Stimulated activated CD4-positive, alpha-beta T cell treated with anti-CD3 and anti-CD28 coated beads, Interleukin-1b, Interleukin-23, amount 100 ng/mL, for 24 hours (primary cell): ENCODE results near the gene PDGFRB.

Source experiments
- DNase-seq, 4 experiments: peaks; one replicate each; pipeline ENCODE4 v3.0.0-alpha.2; 2020; ENCODE audit warnings: low read depth in 4 of 4, low spot score in 1 of 4

PDGFRB gene

DNA sequence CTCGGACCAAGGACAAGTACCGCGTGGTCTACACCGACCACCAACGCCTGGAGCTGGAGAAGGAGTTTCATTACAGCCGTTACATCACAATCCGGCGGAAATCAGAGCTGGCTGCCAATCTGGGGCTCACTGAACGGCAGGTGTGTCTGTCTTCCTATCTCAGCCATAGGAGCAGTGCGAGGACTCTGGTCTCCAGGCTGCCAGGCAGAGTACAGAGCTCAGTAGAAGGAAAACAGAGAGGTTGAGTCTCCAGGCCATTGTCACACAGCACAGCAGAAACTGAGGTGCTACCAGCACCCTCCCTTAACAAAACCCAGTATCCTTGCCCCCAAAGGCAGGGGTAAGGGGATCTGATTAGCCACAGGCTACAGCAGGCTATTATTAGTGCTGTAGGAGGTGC, 27.1 kb upstream of the PDGFRB start:
- DNase-seq: no peak

DNA sequence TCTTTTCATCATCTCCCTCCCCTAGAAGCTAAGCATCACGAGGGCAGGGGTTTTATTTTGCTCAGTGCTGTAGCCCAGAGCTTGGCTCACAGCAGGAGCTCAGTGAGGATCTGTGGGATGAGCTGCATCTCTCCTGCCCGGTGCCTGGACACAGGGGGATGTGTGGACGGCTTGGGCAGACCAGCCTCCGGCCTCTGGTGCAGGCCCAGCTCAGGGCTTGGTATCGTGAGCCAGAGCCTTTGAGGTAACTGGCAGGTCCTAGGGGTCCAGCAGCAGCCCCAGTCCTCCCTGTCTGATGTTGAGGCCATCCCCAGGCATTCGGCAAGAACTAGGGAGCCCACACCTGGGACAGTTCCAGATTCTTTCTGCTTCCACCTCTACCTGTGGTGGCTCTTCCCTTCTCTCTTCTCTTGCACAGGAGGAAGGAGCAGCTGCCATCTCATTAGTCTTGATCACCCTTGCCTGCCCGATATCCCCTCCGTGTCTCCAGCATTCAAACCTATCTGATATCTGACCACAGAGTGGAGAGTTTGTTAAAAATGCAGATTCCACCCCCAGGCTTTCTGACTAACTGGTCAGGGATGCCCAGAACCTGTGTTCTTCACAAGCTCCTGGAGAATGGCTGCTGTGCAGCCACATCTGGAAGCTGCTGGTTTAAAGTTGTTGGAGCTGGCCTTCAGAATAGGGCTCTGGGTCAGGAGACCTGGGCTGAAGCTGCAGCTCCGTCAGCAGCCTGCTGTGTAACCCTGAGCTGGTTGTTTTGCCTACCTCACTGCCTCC, 26.3 kb upstream of the PDGFRB start:
- no peak for DNase-seq

DNA sequence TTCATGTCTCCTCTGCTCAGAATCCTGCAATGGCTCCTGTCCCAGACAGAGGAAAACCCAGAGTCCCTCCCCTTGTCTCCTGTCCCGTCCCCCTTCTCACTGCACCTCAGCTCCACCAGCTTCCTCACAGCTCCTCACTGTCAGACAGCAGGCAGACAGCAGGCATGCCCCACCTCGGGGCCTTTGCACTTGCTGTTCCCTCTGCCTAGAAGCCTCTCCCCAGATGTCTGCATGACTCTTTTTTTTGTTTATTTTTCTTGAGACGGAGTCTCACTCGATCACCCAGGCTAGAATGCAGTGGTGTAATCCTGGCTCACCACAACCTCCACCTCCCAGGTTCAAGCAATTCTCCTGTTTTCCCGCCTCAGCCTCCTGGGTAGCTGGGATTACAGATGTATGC, 25.4 kb upstream of the PDGFRB start:
- DNase-seq: no peak

DNA sequence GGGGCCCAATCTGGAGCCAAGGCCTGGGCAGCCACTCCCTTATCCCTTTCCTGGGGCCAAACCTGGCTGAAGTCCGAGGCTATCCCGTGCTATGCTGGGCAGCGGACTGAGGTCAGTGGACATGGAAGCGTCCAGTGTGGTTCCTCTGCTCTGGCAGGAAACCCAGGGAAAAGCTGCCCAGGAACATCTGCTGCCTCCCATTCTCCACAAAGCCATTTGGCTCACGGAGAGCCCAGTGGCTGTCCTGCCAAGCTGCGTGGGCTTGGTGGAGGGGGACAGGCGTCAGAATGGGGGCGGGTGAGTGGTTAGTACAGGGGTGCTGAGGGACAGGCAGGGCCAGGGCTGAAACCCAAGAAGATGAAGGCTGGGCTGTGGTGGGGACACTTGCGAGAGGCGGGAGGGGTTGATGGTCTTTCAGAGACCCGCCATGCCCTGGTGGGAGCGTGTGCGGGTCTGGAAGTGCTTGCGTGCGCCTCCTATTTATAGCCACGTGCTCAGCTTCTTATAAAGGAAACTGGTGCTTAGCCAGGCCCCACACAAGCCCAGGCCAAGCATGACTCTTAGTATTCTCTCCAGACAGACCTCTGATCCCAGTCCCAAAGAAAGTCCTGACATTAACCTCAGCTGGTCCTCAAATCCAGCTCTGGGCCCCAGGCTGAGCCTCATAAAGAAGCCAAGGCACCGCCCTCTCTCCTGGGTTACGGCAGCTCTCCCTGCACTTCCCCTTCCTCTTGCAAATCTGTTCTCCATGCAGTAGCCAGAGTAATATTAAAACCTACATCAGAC, 24.8 kb upstream of the PDGFRB start:
- DNase-seq: no peak

DNA sequence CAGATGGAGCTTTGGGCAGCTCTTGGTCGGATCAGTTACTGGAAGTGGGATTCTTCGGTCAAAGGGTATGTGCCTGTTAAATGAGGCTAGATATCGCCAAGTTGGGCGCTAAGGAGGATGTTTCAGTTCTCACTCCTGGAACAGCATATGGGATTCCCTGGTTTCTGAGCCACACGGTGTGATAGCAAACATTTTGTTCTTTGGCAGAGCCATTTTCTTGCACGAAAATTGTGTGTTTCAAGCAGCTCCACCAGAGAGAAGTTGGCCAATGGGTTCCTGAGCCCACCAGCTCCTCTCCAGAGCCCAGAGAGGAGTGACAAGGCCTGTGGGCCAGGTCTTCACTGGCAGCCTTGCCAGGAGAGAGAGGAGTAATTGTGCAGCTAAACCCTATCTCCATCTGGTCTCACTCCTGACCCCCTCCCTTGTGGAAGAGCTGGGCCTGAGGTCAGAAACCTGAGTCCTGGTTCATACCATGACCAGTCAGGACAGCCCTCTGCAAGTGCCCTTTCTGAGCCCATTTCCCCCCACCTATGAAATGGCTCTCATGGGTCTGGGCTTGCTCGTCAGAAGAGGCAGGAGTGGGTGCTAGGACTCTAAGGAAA, 23.5 kb upstream of the PDGFRB start:
- no peak for DNase-seq

DNA sequence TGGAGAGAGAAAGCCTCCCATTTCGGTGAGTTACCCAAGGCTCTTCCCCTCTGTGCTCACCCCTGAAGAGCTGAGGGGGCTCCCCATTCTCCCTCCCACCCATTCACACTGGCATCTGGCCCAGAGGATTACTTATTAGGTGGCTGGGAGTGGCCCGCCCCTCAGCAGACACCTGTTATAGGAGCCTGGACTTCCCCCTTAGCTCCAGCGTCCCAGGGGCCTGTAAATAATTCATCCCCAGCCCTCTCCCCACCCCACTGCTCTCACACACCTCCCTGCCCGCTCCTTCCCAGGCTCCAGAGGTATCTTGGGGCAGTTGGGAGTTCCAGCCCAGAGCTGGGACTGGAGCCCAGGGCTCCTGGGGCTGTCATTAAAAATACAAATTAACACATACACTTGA, 22.6 kb upstream of the PDGFRB start:
- DNase-seq: no peak

DNA sequence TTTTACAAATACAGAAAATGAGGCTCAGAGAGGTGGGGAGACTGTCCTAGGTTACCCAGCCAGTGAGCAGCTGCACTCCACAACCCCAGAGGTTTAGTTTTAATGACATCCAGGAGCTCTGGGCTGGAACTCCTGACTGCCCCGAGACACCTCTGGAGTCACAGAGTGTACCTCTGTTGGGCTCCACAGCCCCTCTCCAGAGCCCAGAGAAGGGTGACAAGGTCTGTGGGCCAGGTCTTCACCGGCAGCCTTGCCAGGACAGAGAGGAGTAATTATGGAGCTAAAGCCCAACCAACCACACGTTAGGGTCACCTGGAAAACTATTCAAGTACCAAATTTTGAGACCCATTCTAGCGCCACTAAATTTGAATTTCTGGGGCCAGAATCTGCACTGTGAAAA, 22.1 kb upstream of the PDGFRB start:
- no peak for DNase-seq

DNA sequence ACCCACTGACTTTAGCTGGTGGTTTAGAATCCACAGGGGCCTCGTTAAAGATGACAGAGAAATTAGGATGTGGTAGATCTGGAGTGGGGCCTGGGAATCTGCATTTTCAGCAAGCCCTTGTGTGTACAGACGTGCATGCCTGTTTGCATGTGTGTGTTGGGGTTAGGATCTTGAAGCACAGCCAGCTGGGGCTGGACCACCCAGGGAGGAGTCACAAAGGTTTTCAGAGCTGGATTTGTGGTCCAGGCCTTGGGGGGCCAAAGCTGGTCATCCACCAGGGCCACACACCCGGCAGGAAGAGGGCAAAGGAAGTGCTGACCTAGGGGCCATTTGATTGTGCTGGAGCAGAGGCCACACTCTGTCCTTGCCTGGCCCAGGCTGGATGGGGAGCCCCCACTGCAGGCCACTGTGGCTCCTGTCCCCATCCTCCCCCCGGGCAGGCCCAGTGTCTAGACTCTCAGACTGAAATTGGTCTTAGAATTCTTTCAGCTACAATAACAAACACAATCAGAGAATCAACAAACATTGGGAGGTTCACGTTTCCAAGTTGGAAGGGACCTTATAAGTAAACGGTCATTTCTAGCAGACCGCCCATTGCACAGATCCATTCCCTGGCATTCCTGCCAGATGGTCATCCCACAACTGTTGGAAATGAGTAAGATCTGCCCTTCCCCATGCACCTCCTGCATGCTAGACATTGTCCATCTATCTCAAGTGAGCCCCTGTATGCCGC, 21.3 kb upstream of the PDGFRB start:
- DNase-seq: no peak

DNA sequence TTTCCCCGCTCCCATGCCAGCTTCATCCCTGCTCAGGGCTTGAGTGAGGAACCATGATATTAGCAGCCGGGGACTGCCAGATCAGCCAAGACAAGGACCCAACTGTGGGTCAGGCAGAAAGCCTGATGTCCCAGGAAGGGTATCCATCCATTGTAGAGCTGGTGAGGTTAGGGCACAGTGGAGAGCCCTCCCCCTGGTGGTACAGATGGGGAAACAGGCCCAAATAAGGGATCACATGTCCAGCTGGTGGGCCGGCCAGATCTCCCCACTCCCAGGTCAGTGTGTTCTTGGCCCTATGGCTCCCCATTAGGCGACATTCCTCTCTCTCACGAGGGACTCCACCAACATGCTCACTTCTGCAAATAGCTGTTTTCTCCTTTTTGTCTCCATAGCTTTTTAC, 19.9 kb upstream of the PDGFRB start:
- no peak for DNase-seq

DNA sequence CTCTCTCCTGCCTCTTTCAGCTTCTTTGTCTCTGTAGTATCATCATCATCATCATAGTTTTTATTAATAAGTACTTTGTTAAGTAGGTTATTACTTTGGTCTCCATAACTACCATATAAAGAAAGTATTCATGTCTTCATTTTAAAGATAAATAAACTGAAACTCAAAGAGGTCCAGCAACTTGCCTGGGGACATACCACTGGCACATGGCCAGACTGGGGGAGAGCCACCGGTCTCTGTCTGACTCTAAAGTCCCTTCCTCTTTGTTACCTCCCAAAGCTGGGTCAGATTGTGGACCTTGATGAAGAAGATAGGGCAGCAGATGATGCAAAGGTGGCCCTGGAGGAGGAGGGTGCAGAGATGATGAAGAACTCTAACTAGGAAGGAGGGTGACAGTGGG, 19.4 kb upstream of the PDGFRB start:
- DNase-seq: no peak

DNA sequence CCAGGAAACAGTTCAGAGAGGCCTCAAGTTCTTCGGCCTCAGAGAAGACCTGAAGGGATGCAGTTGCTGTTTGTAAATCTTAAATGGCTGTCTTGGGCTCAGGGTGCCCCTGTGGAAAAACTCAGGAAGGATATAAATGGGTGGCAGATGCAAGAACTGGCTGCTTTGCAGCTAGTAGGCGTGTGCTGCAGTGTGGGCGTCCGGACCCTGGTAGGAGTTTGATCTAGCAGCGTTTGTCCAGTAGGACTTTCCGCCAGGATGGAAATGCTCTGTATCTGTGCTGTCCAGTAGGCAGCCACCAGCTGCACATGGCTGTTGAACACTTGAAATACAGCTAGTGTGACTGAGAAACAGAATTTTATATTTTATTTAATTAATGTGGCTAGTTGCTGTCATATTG, 18.6 kb upstream of the PDGFRB start:
- DNase-seq: no peak

DNA sequence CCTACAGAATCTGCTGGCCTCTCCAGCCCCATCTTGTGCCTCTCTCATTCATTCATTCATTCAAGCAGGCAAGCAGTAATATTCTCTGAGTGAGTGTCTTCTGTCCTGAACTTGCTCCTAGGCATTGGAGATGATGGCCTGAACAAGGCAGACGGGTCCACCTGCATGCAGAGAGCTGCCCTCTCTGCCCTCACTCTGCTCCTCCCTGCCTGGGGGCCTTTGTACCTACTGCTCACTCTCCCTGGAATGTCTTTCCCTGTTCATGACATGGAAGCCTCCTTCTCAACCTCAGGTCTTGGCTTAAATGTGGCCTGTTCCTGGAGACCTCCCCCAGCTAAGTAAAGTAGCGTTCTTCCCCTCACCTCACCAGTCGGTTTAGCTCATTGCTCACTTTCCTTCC, 17.5 kb upstream of the PDGFRB start:
- DNase-seq: no peak

DNA sequence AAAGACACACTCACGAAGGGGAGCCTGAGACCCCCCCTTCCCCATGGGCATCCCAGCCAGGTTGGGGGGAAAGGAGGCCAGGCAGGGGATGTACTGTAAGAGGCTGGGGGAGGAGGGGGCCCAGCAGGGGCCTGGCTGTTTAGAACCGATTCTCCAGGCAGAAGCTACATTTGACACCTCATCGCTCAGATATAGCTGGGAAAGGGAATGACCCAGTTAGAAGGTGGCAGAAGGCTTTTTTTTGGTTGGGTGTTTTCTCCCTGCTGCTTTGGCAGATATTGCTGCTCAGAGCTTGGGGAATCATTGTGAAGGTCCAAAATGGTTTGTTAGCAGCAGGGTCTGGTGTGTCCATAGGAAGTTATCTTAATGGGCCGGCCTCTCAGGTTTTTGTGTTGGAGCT, 16.9 kb upstream of the PDGFRB start:
- no peak for DNase-seq

DNA sequence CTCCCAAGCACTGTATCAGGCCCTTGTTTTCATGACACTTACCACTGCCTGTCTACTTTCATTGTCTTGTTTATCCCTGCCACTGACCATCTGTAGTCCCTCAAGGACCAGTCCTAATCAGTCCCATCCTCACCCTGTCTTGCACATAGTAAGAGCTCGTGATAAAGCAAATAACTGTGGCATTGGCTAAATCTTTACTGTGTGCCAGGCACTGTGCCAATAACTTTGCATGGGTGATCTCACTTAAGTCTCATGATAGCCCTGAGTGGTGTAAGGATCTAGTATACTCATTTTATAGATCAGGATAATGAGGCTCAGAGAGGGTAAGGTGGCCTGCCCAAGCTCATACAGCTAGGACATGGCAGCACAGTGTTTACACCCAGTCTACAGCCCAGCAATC, 16.5 kb upstream of the PDGFRB start:
- DNase-seq: no peak

DNA sequence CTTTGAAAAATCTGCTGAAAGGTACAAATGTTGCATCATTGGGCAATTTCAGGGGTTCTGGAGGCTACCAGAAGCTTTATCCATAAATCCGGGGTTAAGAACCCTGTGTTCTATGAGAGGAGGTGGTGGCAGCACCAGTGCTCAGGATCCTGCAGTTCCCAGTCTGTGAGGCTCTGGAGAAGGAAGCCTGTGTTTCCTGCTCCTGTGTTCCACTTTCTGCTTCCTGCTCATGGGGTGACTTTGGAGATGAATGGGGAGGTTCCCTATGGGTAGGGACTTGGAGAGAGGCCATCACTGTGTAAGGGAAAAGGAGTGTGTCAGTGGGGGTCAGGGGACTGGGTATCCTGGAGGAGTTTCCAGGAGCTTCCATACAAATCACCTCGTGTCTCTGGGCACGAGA, 13.2 kb upstream of the PDGFRB start:
- no peak for DNase-seq

DNA sequence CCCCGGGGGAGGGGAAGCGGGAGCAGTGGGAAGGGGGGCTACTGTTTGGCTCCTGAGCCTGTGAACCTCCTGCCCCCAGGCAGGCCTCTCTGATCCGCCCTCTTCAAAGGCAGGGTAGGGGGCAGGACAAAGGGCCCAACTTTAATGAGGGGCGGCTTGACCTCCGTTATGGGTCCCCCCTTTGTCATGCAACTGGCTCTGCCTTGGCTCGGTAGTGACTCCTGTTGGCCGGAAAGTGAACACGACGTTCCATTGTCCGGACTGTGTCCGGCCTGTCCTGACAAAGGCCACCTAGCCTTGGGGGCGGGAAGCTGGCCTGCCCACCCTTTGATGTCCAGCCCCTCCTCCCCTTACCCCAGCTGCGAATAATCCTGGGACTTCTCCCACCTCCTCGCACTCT, 12.3 kb upstream of the PDGFRB start:
- DNase-seq: no peak

DNA sequence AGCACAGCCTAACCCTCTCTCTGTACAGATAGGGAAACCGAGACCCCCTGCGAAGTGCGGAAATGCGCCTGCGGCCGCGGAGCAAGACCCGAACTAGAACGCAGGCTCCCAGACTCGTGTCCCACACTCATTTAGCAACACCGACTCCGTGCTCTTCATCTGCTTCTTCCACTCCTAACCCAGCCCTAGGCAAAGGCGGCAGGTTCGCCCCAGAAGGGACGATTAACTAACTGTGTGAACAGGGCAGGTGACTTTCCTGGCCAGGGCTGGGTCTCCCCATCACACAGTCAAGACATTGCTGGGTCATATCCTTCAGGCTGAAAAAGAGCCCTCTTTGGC, 11.8 kb upstream of the PDGFRB start:
- no peak for DNase-seq

DNA sequence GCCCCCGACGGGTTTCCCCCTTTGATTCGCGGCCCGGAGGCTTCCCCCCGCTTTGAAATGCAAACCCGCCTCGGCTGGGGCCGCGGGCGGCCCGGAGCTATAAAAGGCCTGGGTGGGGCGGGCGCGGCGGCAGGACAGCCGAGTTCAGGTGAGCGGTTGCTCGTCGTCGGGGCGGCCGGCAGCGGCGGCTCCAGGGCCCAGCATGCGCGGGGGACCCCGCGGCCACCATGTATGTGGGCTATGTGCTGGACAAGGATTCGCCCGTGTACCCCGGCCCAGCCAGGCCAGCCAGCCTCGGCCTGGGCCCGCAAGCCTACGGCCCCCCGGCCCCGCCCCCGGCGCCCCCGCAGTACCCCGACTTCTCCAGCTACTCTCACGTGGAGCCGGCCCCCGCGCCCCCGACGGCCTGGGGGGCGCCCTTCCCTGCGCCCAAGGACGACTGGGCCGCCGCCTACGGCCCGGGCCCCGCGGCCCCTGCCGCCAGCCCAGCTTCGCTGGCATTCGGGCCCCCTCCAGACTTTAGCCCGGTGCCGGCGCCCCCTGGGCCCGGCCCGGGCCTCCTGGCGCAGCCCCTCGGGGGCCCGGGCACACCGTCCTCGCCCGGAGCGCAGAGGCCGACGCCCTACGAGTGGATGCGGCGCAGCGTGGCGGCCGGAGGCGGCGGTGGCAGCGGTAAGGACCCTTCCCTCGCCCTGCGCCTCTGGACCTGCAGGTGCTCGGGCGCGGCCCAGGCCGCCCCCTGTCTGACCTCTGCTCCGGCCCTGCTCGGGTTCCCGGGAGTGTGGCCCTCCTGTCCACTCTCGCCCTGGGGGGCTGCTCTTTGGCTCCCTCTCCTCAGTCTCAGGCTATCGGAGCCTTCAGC, 11.2 kb upstream of the PDGFRB start, which contains the start of gene CDX1:
TSS of gene CDX1 (plus strand) at position 129 of the 862 bp plus-strand sequence. CDS start at position 228, 99 bp downstream.
- DNase-seq: no peak

DNA sequence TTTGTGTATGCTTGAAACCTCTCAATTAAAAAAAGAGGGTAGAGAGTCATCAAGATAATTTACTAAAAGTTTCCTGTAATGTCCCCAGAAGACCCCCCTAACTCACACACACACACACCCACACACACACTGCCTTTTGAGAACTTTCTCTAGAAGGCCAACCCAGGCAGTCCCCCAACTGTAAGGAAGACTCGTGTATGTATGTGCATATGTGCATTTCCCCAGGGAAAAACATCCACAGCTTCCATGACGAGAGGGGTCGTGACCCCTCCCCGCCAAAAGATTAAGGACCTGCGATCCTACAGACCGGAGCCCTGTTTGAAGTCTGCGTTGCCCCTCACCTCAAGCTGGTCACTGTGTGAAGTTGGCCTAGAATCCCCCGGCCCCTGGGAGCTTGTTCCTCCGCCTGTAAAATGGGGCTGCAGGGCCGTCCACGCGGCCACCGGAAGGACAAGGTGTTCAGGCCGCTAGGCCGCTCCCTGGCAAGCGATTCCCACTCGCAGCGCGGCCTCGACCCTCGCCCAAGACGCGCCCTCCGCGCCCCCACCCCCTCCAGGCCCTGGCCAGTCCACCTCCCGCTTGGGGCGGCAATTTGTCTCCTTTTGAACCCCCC, 10.5 kb upstream of the PDGFRB start:
- no peak for DNase-seq
